ENCODE data around the gene HOMER1. TPM values are rescaled to one million over a fixed set of nuclear protein-coding genes. Genes with fewer than 3 reads are reported as not detected.

HOMER1 gene
- total RNA-seq, 1 donor from 2014 or later: 15.8 TPM

GRCh38 chr5:79544131-79544530 is 30.2 kb upstream of the HOMER1 start:
- H3K27me3 Mint-ChIP-seq (ENCODE audit: low read depth): no peaks in the 10 kb centered on the region
- TF ChIP-seq CTCF (IDR thresholded peaks at IDR 0.05): no peak
- H3K27ac Mint-ChIP-seq (ENCODE audit: unreplicated experiment): no peak overlapping the region
- DNase-seq (ENCODE audit: low spot score): no peak
- no peaks in the 10 kb centered on the region for H3K9me3 Mint-ChIP-seq (ENCODE audit: low read depth)
- H3K4me1 Mint-ChIP-seq (ENCODE audit: low read depth): peaks cover 5% of the 10 kb centered on the region
- H3K36me3 Mint-ChIP-seq (ENCODE audit: low read depth): no peaks in the 10 kb centered on the region
- no peak overlapping the region for H3K4me3 Mint-ChIP-seq (ENCODE audit: unreplicated experiment)

GRCh38 chr5:79540939-79541338 is 27.0 kb upstream of the HOMER1 start:
- no peak overlapping the region for H3K27ac Mint-ChIP-seq (ENCODE audit: unreplicated experiment)
- peaks cover 5% of the 10 kb centered on the region for H3K4me1 Mint-ChIP-seq (ENCODE audit: low read depth)
- H3K36me3 Mint-ChIP-seq (ENCODE audit: low read depth): no peaks in the 10 kb centered on the region
- no peak overlapping the region for H3K4me3 Mint-ChIP-seq (ENCODE audit: unreplicated experiment)
- H3K27me3 Mint-ChIP-seq (ENCODE audit: low read depth): no peaks in the 10 kb centered on the region
- H3K9me3 Mint-ChIP-seq (ENCODE audit: low read depth): no peaks in the 10 kb centered on the region
- DNase-seq (ENCODE audit: low spot score): no peak
- TF ChIP-seq CTCF (IDR thresholded peaks at IDR 0.05): no peak

GRCh38 chr5:79536193-79536906 is 22.4 kb upstream of the HOMER1 start:
- H3K27ac Mint-ChIP-seq (ENCODE audit: unreplicated experiment): no peak overlapping the region

GRCh38 chr5:79535477-79536192 is 21.7 kb upstream of the HOMER1 start:
- H3K27ac Mint-ChIP-seq (ENCODE audit: unreplicated experiment): no peak overlapping the region
- H3K4me1 Mint-ChIP-seq (ENCODE audit: low read depth): no peaks in the 10 kb centered on the region
- H3K9me3 Mint-ChIP-seq (ENCODE audit: low read depth): no peaks in the 10 kb centered on the region
- H3K4me3 Mint-ChIP-seq (ENCODE audit: unreplicated experiment): no peak overlapping the region
- H3K36me3 Mint-ChIP-seq (ENCODE audit: low read depth): no peaks in the 10 kb centered on the region
- peak; percentile 45 for TF ChIP-seq CTCF (IDR thresholded peaks at IDR 0.05)
- peaks cover 2% of the 10 kb centered on the region for H3K27me3 Mint-ChIP-seq (ENCODE audit: low read depth)
- no peak for DNase-seq (ENCODE audit: low spot score)

More at GRCh38 chr5:79536193-79536906, 22.4 kb upstream of the HOMER1 start:
- H3K27me3 Mint-ChIP-seq (ENCODE audit: low read depth): peaks cover 2% of the 10 kb centered on the region
- no peaks in the 10 kb centered on the region for H3K9me3 Mint-ChIP-seq (ENCODE audit: low read depth)
- DNase-seq (ENCODE audit: low spot score): no peak
- no peaks in the 10 kb centered on the region for H3K36me3 Mint-ChIP-seq (ENCODE audit: low read depth)
- no peak for TF ChIP-seq CTCF (IDR thresholded peaks at IDR 0.05)
- no peak overlapping the region for H3K4me3 Mint-ChIP-seq (ENCODE audit: unreplicated experiment)
- no peaks in the 10 kb centered on the region for H3K4me1 Mint-ChIP-seq (ENCODE audit: low read depth)

- Mint-ChIP-seq H3K27me3 (ENCODE audit: low read depth) (peaks cover 2% of the 10 kb centered on the region), H3K4me1 (ENCODE audit: low read depth) (peaks cover 3% of the 10 kb centered on the region), H3K4me3 (ENCODE audit: unreplicated experiment) (no peak overlapping the region), H3K9me3 (ENCODE audit: low read depth) (peaks cover 5% of the 10 kb centered on the region), H3K36me3 (ENCODE audit: low read depth) (peaks cover 3% of the 10 kb centered on the region), H3K27ac (ENCODE audit: unreplicated experiment) (no peak overlapping the region)
- DNase-seq (ENCODE audit: low spot score): no peak
- no peak for TF ChIP-seq CTCF (IDR thresholded peaks at IDR 0.05)
Observed at GRCh38 chr5:79529110-79529509, 15.2 kb upstream of the HOMER1 start.
